ENCODE results near the gene RSRC1. TPM values are rescaled to one million over a fixed set of nuclear protein-coding genes. Genes with fewer than 3 reads are reported as not detected.
"Not testable (repeated sequence)": the region's sequence is repeated elsewhere in the genome, so short reads cannot be mapped to it uniquely, and the experiment has no call there.

The RSRC1 gene
- total RNA-seq, 1 experiment from 2014 or later = 21.7 TPM

DNA sequence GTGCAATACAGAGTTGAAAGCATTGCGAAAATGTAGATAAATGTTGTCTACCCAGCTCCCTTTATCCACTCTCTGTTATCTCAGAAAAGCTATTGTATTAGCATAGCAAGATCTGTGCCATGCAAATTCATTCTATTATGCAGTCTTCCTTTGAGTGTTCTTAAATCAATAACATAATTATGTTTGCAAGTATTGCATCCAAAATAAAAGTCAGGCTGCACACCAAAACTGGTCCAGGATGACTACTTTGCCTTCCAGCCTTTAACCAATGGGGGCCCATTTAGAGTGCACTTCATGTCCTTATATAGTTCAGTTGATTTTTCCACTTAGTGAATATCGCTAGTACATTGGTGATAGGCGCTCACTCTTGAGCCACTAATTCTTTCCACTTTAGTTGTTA, 353.7 kb downstream of the RSRC1 start:
- DNase-seq = no peak
- H3K27me3 ChIP-seq (ENCODE audit: control insufficient read depth, insufficient read depth, low read length) = no peaks in the 10 kb centered on the region

DNA sequence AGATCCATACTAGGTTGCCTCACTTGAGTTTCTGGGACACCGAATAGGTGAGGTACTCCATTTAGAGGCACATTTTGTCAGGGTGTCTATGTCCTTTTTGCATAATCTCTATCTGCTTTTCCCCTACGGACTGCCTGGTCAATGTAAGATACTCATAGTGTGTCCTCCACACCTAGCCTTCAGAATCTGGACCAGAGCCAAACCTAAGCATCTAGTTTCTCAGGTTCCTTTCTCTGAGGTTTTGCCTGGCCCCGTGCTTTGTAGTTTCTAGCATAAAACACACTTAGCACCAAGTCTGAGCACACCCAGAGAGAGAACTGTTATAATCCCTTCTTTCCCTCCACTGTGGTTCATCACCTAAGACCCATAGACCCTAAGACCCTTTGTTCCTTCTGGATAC, 355.2 kb downstream of the RSRC1 start:
- no peaks in the 10 kb centered on the region for H3K36me3 ChIP-seq (replicated peaks; ENCODE audit: control insufficient read depth, insufficient read depth, low read length)
- DNase-seq = no peak
- no peak overlapping the region for H3K4me3 ChIP-seq (ENCODE audit: insufficient read depth, low read depth, low read length)
- H3K27me3 ChIP-seq (ENCODE audit: control insufficient read depth, insufficient read depth, low read length) = no peaks in the 10 kb centered on the region

More for the DNA sequence above, 353.7 kb downstream of the RSRC1 start:
- Histone ChIP-seq H3K4me3 (ENCODE audit: insufficient read depth, low read depth, low read length) (no peak overlapping the region), H3K36me3 (replicated peaks; ENCODE audit: control insufficient read depth, insufficient read depth, low read length) (no peaks in the 10 kb centered on the region)

DNA sequence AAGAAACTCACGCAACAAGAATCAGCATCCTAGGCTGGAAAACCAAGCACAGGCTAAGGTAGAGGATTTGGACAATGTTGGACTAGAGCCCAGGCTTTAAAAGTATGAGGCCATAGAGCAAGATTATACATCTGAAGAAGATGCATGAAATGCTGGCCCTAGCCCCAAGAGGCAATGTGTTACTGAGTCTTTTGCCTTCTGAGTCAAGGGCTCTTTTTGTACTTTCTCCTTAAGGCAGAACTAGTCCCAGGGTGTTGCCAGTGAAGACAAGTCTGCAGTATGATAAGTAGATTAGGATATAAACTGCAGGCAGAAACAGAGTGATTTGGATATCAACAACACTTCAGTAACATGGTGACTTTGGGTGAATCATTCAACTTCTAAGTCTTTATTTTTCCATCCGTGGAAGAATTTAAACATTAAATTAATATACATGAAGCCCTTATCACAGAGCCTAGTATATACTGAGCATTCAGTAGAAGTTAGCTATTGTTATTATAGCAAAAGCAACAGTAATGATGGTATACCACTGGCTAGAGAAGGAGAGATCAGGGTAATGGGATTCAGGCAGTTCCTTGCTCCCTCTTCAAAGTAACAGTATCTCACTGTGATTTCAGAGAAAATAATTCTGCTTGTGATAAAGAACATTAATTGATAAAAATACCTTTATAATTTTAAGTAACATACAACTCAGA, 361.2 kb downstream of the RSRC1 start:
- no peak for DNase-seq
- no peaks in the 10 kb centered on the region for H3K36me3 ChIP-seq (replicated peaks; ENCODE audit: control insufficient read depth, insufficient read depth, low read length)
- no peak overlapping the region for H3K4me3 ChIP-seq (ENCODE audit: insufficient read depth, low read depth, low read length)

DNA sequence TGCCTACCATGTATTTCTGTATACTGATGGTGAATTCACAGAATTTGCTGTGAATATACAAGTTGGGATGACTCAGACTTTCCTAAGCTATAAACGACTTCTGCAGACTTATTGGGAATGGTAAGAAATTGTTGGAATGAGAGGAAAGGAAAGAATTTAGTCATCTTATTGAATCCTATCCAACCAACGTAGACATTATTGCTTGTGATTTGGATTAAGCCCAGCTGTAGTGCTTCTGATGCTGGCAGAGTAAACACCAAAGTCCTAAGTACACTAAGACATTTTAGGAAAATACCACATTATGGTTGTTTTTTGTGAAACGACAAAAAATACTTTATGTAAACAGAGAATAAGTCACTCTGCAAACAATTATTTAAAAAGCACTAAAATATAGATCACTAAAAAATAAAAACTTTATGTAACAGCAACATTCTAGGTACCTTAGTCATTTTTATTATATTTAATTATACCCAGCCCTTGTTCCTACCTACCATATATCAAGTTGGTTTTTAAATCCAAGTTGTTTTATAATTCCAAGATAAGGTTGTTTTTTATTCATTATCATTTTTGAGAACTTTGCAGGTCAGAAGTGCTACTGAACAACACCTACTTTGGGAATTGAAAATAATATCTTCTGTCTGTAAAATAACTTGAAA, 361.9 kb downstream of the RSRC1 start:
- Histone ChIP-seq H3K36me3 (replicated peaks; ENCODE audit: control insufficient read depth, insufficient read depth, low read length) (no peaks in the 10 kb centered on the region), H3K4me3 (ENCODE audit: insufficient read depth, low read depth, low read length) (no peak overlapping the region), H3K27me3 (ENCODE audit: control insufficient read depth, insufficient read depth, low read length) (no peaks in the 10 kb centered on the region)
- DNase-seq = no peak

More for the DNA sequence above, 361.2 kb downstream of the RSRC1 start:
- H3K27me3 ChIP-seq (ENCODE audit: control insufficient read depth, insufficient read depth, low read length) = no peaks in the 10 kb centered on the region

DNA sequence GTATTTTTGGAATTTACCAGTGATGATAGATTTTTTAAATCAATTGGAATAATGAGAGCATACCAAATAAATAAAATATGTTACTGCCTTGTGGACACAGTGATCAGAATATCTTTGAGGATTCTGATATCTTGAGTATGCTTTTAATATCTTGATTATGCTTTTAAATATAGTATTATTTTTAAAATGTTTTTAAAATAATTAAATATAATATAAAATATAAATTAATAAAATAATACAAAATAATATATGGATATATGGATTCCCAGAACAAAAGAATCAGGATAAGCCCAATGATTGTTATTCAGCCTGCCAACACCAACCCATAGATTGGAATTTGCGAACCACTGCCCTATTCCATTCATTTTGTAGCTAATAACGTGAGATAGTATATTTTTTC, 369.2 kb downstream of the RSRC1 start:
- no peak overlapping the region for H3K4me3 ChIP-seq (ENCODE audit: insufficient read depth, low read depth, low read length)
- no peaks in the 10 kb centered on the region for H3K36me3 ChIP-seq (replicated peaks; ENCODE audit: control insufficient read depth, insufficient read depth, low read length)
- H3K27me3 ChIP-seq (ENCODE audit: control insufficient read depth, insufficient read depth, low read length) = no peaks in the 10 kb centered on the region
- DNase-seq = no peak

- Histone ChIP-seq H3K4me3 (ENCODE audit: insufficient read depth, low read depth, low read length) (no peak overlapping the region), H3K36me3 (replicated peaks; ENCODE audit: control insufficient read depth, insufficient read depth, low read length) (no peaks in the 10 kb centered on the region), H3K27me3 (ENCODE audit: control insufficient read depth, insufficient read depth, low read length) (no peaks in the 10 kb centered on the region)
- no peak for DNase-seq
Measured at GRCh38 chr3:158483701-158484235, 373.9 kb downstream of the RSRC1 start.

DNA sequence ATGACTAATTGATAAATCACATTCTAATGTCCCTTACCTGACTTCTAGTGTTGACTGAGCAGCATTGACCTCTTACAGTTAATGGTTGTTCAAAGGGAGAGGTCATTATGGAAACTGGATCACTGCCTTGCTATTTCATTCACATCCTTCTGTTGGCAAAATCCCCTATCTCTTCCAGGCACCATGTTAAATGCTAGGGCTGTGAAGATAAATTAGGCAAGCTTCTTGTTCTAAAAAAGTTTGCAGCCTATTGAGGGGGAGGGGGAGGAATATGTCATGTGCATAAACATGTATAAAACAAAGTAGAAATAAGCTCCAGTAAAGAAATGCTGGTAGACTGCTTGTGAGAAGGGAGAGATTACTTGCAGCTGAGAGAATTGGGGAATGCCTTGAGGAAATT, 376.3 kb downstream of the RSRC1 start:
- DNase-seq = no peak
- Histone ChIP-seq H3K4me3 (ENCODE audit: insufficient read depth, low read depth, low read length) (no peak overlapping the region), H3K27me3 (ENCODE audit: control insufficient read depth, insufficient read depth, low read length) (no peaks in the 10 kb centered on the region), H3K36me3 (replicated peaks; ENCODE audit: control insufficient read depth, insufficient read depth, low read length) (no peaks in the 10 kb centered on the region)

GRCh38 chr3:158488670-158489069, 378.8 kb downstream of the RSRC1 start:
- no peak for DNase-seq
- Histone ChIP-seq H3K4me3 (ENCODE audit: insufficient read depth, low read depth, low read length) (no peak overlapping the region), H3K36me3 (replicated peaks; ENCODE audit: control insufficient read depth, insufficient read depth, low read length) (no peaks in the 10 kb centered on the region), H3K27me3 (ENCODE audit: control insufficient read depth, insufficient read depth, low read length) (no peaks in the 10 kb centered on the region)

GRCh38 chr3:158489181-158489580, 379.3 kb downstream of the RSRC1 start:
- Histone ChIP-seq H3K36me3 (replicated peaks; ENCODE audit: control insufficient read depth, insufficient read depth, low read length) (no peaks in the 10 kb centered on the region), H3K27me3 (ENCODE audit: control insufficient read depth, insufficient read depth, low read length) (no peaks in the 10 kb centered on the region), H3K4me3 (ENCODE audit: insufficient read depth, low read depth, low read length) (no peak overlapping the region)
- no peak for DNase-seq

DNA sequence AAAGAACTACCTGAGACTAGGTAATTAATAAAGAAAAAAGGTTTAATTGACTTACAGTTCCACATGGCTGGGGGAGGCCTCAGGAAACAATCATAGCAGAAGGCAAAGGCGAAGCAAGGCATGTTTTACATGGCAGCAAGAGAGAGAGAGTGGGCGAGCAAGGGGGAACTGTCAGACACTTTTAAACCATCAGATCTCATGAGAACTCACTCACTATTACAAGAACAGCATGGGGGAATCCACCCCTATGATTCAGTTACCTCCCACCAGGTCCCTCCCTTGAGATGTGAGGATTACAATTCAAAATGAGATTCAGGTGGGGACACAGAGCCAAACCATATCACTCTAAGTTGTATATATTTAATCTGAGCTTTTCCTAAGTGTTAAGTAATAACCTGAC, 382.1 kb downstream of the RSRC1 start:
- no peak for DNase-seq
- H3K27me3 ChIP-seq (ENCODE audit: control insufficient read depth, insufficient read depth, low read length) = no peaks in the 10 kb centered on the region
- no peak overlapping the region for H3K4me3 ChIP-seq (ENCODE audit: insufficient read depth, low read depth, low read length)
- no peaks in the 10 kb centered on the region for H3K36me3 ChIP-seq (replicated peaks; ENCODE audit: control insufficient read depth, insufficient read depth, low read length)

GRCh38 chr3:158492685-158493084, 382.8 kb downstream of the RSRC1 start:
- no peak for DNase-seq
- H3K4me3 ChIP-seq (ENCODE audit: insufficient read depth, low read depth, low read length) = no peak overlapping the region
- no peaks in the 10 kb centered on the region for H3K27me3 ChIP-seq (ENCODE audit: control insufficient read depth, insufficient read depth, low read length)
- no peaks in the 10 kb centered on the region for H3K36me3 ChIP-seq (replicated peaks; ENCODE audit: control insufficient read depth, insufficient read depth, low read length)

GRCh38 chr3:158493931-158494330, 384.0 kb downstream of the RSRC1 start:
- DNase-seq = no peak
- no peaks in the 10 kb centered on the region for H3K27me3 ChIP-seq (ENCODE audit: control insufficient read depth, insufficient read depth, low read length)
- no peaks in the 10 kb centered on the region for H3K36me3 ChIP-seq (replicated peaks; ENCODE audit: control insufficient read depth, insufficient read depth, low read length)
- no peak overlapping the region for H3K4me3 ChIP-seq (ENCODE audit: insufficient read depth, low read depth, low read length)

DNA sequence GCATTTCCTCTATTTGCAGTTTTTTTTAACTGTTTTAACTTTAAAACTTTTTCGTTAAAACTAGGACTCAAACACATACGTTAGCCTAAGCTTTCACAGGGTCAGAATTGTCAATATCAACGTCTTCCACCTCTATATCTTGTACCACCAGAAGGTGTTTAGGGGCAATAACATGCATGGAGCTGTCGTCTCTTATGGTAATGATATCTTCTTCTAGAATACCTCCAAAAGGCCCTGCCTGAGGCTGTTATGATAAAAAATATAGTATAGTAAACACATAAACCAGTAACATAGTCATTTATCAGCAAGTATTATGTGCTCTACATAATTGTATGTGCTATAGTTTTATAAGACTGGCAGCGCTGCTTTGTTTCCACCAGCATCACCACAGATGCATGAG, 384.8 kb downstream of the RSRC1 start:
- Histone ChIP-seq H3K27me3 (ENCODE audit: control insufficient read depth, insufficient read depth, low read length) (no peaks in the 10 kb centered on the region), H3K36me3 (replicated peaks; ENCODE audit: control insufficient read depth, insufficient read depth, low read length) (no peaks in the 10 kb centered on the region), H3K4me3 (ENCODE audit: insufficient read depth, low read depth, low read length) (no peak overlapping the region)
- DNase-seq = no peak

GRCh38 chr3:158495398-158495902, 385.6 kb downstream of the RSRC1 start:
- H3K36me3 ChIP-seq (replicated peaks; ENCODE audit: control insufficient read depth, insufficient read depth, low read length); H3K4me3 ChIP-seq (ENCODE audit: insufficient read depth, low read depth, low read length); DNase-seq; H3K27me3 ChIP-seq (ENCODE audit: control insufficient read depth, insufficient read depth, low read length): not testable (repeated sequence)

DNA sequence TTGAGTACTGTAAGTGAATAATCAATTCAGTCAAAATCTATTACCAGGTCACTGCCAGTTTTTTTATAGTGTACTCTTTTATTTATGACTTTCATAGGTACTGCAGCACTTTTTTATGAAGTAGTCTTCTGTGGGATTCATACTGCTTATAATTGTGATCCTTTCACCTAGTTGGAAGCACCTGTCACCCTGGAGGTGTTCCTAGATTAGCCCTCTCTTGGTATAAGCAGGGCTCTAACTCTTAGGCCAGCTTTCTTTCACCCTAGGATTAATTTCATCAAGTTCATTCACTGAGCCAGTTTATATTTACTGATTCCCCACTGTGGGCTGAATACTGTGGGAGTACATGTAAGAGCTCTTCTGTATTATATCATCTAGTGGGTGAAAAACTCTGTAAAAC, 395.2 kb downstream of the RSRC1 start:
- H3K4me3 ChIP-seq (ENCODE audit: insufficient read depth, low read depth, low read length) = no peak overlapping the region
- no peak for DNase-seq
- H3K36me3 ChIP-seq (replicated peaks; ENCODE audit: control insufficient read depth, insufficient read depth, low read length) = no peaks in the 10 kb centered on the region
- H3K27me3 ChIP-seq (ENCODE audit: control insufficient read depth, insufficient read depth, low read length) = no peaks in the 10 kb centered on the region
